ENCODE data around the gene MRGPRX1.

DNA sequence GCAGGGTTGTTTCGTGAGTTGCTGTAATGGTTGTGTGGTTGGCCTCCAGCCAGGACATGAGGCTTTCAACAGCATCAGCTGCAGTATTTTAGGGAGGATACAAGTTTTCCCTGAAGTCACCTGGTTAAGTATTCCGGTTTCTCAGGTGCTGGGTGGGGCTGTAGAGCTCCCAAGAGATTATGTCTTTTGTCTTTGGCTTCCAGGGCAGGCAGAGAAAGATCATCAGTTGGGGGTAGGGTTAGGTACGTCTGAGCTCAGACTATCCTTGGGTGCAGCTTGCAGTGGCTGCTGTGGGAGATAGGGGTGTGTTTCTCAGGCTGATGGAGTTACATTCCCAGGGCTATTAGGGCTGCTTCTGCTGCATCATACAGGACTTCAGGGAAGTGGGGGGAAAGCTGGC is 47.5 kb upstream of the MRGPRX1 start:
- TF ChIP-seq, protein P1, sequence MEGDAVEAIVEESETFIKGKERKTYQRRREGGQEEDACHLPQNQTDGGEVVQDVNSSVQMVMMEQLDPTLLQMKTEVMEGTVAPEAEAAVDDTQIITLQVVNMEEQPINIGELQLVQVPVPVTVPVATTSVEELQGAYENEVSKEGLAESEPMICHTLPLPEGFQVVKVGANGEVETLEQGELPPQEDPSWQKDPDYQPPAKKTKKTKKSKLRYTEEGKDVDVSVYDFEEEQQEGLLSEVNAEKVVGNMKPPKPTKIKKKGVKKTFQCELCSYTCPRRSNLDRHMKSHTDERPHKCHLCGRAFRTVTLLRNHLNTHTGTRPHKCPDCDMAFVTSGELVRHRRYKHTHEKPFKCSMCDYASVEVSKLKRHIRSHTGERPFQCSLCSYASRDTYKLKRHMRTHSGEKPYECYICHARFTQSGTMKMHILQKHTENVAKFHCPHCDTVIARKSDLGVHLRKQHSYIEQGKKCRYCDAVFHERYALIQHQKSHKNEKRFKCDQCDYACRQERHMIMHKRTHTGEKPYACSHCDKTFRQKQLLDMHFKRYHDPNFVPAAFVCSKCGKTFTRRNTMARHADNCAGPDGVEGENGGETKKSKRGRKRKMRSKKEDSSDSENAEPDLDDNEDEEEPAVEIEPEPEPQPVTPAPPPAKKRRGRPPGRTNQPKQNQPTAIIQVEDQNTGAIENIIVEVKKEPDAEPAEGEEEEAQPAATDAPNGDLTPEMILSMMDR (IDR thresholded peaks at IDR 0.05), result no peak
- TF ChIP-seq, protein P2, sequence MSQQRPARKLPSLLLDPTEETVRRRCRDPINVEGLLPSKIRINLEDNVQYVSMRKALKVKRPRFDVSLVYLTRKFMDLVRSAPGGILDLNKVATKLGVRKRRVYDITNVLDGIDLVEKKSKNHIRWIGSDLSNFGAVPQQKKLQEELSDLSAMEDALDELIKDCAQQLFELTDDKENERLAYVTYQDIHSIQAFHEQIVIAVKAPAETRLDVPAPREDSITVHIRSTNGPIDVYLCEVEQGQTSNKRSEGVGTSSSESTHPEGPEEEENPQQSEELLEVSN (IDR thresholded peaks at IDR 0.05; ENCODE audit: borderline replicate concordance, low read depth), result no peak
- TF ChIP-seq KDM1A (IDR thresholded peaks at IDR 0.05; ENCODE audit: low read depth) (no peak), JUN (IDR thresholded peaks at IDR 0.05) (no peak)
- TF ChIP-seq, protein P3, sequence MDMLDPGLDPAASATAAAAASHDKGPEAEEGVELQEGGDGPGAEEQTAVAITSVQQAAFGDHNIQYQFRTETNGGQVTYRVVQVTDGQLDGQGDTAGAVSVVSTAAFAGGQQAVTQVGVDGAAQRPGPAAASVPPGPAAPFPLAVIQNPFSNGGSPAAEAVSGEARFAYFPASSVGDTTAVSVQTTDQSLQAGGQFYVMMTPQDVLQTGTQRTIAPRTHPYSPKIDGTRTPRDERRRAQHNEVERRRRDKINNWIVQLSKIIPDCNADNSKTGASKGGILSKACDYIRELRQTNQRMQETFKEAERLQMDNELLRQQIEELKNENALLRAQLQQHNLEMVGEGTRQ (IDR thresholded peaks at IDR 0.05), result no peak

Data from A549 (cell line).